HG03097 (cell line): ENCODE data around the gene GALNT2.

Source experiments
- ATAC-seq: cut with Tn5 transposase; IDR thresholded peaks from one replicate; pipeline ENCODE4 v1.9.1; 2021; ENCODE audit not compliant: unreplicated experiment, low FRiP score

Gene GALNT2

DNA sequence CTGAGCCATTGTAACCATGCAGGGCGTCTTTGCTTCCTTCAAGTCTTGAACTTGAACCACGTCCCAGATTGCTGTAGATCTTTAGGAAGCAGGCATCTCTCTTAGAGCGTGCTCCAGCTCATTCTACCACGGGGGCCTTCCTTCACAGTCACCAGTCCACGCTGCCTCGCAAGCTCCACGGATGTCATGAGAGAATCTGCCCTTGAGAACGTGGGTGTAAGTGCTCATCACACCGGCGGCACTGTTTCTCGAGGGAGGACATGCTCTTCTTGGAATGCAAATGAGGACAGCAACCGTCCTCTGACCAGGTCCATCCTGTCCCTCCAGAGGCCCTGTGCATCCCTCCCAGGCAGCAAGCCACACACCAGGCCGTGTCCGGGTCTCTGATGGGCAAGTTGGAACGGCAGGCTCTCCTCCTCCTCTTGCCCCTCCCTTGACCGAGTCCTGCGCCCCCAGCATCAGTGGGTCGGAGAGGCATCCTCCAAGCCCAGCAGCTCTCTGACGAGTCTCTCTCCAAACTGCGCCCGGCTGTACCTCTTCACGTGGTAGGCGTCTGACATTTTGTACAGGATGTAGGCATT, 256.0 kb downstream of the GALNT2 start:
- ATAC-seq = no peak

DNA sequence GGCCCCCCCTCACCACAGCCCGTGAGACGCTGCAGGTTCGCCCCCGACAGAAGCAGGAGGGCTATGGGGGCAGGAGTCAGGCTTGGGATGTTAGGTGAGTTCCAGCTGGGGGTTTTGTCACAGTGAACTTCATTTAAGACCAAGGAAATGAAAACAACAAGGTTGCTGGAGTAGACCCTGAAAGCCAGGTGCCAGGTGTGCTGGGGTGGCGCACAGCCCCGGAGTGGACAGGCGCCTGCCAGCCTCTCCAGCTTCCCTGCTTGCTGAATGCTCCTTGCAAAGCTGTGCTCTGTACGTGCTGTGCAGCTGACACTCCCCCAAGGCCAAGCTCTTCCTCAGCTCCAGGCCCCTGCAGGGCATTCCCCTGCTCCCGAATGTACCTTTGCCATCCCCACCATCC, 256.6 kb downstream of the GALNT2 start:
- ATAC-seq = no peak

- no peak for ATAC-seq
Observed at GRCh38 chr1:230326971-230327891, 260.2 kb downstream of the GALNT2 start.

DNA sequence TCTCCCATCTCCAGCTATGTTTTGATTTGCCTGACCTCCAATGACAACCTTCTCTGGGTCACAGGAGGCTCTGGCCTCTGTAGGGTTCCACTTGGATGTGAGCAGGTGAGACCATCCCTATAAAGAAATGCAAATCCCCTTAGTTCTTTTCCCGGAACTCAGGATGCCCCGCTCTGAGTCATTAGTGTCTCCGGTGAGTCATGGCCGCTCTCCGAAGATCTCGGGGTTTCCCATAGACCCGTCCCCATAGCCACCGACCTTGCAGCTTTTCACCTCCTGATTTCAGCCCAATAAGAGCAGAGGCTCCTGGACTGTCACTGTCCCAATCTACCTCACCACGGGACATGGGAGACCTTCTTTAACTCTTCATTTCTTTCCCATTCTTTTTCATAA, 260.9 kb downstream of the GALNT2 start:
- ATAC-seq = no peak

- no peak for ATAC-seq
Observed at GRCh38 chr1:230328342-230329015, 261.4 kb downstream of the GALNT2 start.

GRCh38 chr1:230330157-230330556, 263.1 kb downstream of the GALNT2 start:
- ATAC-seq = no peak
